ENCODE measurements around the gene CNTNAP5.

The CNTNAP5 gene

GRCh38 chr2:124959581-124959980, 934.5 kb downstream of the CNTNAP5 start:
- H3K36me3 ChIP-seq (ENCODE audit: insufficient read depth, low read length), result no peaks in the 10 kb centered on the region
- no peak overlapping the region for H2AFZ ChIP-seq (ENCODE audit: low read length, unreplicated experiment)
- H3K79me2 ChIP-seq (ENCODE audit: control insufficient read depth, insufficient read depth, low read length, unreplicated experiment), result no peaks in the 10 kb centered on the region
- no peaks in the 10 kb centered on the region for H3K4me1 ChIP-seq (ENCODE audit: control insufficient read depth, insufficient read depth, low read length, unreplicated experiment)
- no peaks in the 10 kb centered on the region for H3K27me3 ChIP-seq (ENCODE audit: insufficient read depth, low read length)
- H3K27ac ChIP-seq (ENCODE audit: low read depth, low read length), result no peak overlapping the region
- H3K4me3 ChIP-seq (ENCODE audit: low read depth, low read length), result no peak overlapping the region

GRCh38 chr2:124961132-124961531, 936.0 kb downstream of the CNTNAP5 start:
- H2AFZ ChIP-seq (ENCODE audit: low read length, unreplicated experiment), result no peak overlapping the region

More at GRCh38 chr2:124961132-124961531, 936.0 kb downstream of the CNTNAP5 start:
- Histone ChIP-seq H3K4me1 (ENCODE audit: control insufficient read depth, insufficient read depth, low read length, unreplicated experiment) (no peaks in the 10 kb centered on the region), H3K27me3 (ENCODE audit: insufficient read depth, low read length) (no peaks in the 10 kb centered on the region), H3K4me3 (ENCODE audit: low read depth, low read length) (no peak overlapping the region), H3K27ac (ENCODE audit: low read depth, low read length) (no peak overlapping the region), H3K79me2 (ENCODE audit: control insufficient read depth, insufficient read depth, low read length, unreplicated experiment) (no peaks in the 10 kb centered on the region), H3K36me3 (ENCODE audit: insufficient read depth, low read length) (no peaks in the 10 kb centered on the region)
